ENCODE data around the gene PHLPP1. TPM values are rescaled to one million over a fixed set of nuclear protein-coding genes. Genes with fewer than 3 reads are reported as not detected.

The PHLPP1 gene
- total and polyA plus RNA-seq, 9 of the 15 experiments (the other 6 are each of a cell fraction or from before 2014, with no cell fraction given) = 0.56 to 9.0 (median 4.5) TPM

DNA sequence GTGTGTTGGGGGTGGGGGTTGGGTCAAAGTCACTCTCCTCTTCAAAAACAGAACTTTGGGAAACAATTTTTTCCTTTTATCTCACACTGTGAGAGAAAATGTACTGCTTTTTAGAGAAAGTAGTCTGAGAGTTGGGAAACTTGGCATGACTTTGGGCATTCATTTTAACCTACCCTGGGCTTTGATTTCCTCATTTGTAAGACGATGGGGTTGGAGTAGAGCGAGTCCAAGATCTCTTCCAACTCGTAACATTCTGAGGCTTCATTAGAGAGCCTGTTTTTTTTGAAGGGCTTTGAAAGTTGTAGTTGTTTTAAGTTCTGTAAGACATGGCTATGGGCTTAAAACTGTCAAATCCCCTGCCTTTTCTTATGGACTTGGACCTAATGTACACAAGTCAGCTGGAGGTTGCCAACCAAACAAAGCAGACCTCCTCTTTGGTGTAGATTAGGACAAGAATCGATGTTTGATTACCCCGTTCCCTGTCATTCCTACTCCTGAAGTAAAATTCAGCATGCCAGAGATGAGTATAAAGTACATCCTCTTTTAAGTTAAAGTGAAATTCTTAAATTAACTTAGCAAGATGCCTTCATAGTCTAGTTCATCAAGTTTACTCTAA is 8.4 kb downstream of the PHLPP1 start (continued):
- TF ChIP-seq, protein P1, sequence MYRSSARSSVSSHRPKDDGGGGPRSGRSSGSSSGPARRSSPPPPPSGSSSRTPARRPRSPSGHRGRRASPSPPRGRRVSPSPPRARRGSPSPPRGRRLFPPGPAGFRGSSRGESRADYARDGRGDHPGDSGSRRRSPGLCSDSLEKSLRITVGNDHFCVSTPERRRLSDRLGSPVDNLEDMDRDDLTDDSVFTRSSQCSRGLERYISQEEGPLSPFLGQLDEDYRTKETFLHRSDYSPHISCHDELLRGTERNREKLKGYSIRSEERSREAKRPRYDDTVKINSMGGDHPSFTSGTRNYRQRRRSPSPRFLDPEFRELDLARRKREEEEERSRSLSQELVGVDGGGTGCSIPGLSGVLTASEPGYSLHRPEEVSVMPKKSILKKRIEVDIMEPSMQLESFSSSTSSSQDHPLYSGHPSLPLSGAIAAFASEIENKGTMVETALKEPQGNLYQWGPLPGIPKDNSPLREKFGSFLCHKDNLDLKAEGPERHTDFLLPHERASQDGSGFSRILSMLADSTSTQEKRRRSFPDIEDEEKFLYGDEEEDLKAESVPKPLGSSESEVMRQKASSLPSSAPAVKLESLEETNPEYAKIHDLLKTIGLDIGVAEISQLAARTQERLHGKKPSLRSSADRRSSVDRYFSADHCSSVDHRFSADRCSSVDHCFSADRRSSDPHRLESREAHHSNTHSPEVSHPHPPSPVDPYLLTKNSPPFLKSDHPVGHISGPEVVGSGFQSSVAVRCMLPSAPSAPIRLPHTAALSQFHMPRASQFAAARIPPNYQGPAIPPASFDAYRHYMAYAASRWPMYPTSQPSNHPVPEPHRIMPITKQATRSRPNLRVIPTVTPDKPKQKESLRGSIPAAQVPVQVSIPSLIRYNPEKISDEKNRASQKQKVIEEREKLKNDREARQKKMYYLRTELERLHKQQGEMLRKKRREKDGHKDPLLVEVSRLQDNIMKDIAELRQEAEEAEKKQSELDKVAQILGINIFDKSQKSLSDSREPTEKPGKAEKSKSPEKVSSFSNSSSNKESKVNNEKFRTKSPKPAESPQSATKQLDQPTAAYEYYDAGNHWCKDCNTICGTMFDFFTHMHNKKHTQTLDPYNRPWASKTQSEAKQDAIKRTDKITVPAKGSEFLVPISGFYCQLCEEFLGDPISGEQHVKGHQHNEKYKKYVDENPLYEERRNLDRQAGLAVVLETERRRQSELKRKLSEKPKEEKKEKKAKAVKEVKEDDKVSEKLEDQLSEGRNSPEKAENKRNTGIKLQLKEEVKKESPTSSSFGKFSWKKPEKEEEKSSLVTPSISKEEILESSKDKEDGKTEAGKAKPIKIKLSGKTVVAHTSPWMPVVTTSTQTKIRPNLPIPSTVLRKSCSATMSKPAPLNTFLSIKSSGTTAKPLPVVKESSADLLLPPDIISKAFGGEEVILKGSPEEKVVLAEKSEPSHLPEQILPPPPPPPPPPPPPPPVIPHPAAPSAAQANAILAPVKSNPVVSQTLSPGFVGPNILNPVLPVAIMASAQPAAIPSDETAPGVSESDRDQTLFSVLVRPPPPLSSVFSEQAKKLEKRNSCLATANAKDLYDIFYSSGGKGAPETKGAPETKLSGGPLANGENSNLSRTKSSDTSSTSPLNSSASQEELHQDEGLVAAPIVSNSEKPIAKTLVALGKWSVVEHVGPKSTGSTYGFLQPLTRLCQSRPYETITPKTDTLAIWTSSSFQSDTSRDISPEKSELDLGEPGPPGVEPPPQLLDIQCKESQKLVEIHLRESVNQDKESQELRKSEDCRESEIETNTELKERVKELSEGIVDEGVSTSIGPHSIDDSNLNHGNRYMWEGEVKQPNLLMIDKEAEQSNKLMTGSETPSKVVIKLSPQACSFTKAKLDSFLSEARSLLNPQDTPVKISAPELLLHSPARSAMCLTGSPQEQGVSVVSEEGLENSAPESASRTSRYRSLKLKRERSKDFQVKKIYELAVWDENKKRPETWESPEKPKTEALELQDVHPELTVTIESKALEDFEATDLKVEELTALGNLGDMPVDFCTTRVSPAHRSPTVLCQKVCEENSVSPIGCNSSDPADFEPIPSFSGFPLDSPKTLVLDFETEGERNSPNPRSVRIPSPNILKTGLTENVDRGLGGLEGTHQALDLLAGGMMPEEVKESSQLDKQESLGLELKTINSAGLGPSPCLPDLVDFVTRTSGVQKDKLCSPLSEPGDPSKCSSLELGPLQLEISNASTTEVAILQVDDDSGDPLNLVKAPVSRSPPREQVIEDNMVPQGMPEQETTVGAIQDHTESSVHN (IDR thresholded peaks at IDR 0.05; ENCODE audit: borderline replicate concordance in 1 of 2, low read depth in 1 of 2) = no peak
- TF ChIP-seq, protein P2, sequence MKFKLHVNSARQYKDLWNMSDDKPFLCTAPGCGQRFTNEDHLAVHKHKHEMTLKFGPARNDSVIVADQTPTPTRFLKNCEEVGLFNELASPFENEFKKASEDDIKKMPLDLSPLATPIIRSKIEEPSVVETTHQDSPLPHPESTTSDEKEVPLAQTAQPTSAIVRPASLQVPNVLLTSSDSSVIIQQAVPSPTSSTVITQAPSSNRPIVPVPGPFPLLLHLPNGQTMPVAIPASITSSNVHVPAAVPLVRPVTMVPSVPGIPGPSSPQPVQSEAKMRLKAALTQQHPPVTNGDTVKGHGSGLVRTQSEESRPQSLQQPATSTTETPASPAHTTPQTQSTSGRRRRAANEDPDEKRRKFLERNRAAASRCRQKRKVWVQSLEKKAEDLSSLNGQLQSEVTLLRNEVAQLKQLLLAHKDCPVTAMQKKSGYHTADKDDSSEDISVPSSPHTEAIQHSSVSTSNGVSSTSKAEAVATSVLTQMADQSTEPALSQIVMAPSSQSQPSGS (CRISPR knock-in tag; IDR thresholded peaks at IDR 0.05) = no peak
